Omental fat pad (tissue), 4 donors: ENCODE measurements around the gene SPHK2. TPM values are rescaled to one million over a fixed set of nuclear protein-coding genes. Genes with fewer than 3 reads are reported as not detected.

Experiments used
- ATAC-seq: fragments of 150-250 bp; one replicate; pipeline ENCODE4 v1.9.1; 2016; ENCODE audit warnings: mild to moderate bottlenecking, moderate library complexity; ENCODE audit not compliant: low FRiP score
- DNase-seq: peaks from one replicate; pipeline ENCODE4 v3.0.0-alpha.2; 2019; ENCODE audit warnings: low spot score
- CTCF ChIP-seq, 3 donors: fragments of 450-650 bp; IDR thresholded peaks; one replicate each; pipeline ENCODE4 v1.5.1; 2016 to 2017; ENCODE audit warnings: antibody characterized with exemption in 3 of 3, mild to moderate bottlenecking in 3 of 3, moderate library complexity in 2 of 3
- total RNA-seq, 4 donors: library from RNA; depleted of rRNA; stranded (reverse); fragments of >200 nt; gene quantifications; one replicate each; pipeline ENCODE4 v1.1.0, GENCODE V29; 2016

SPHK2 gene
- total RNA-seq, 4 donors from 2014 or later, result 6.0 to 16.2 (median 9.5) TPM

- no peak for ATAC-seq
- TF ChIP-seq CTCF (IDR thresholded peaks at IDR 0.05), result no peak
- DNase-seq, result no peak
Measured at GRCh38 chr19:48618278-48618915, 909 bp upstream of the SPHK2 start.

- ATAC-seq (no peak), DNase-seq (no peak)
- TF ChIP-seq CTCF (IDR thresholded peaks at IDR 0.05), result no peak
Measured at GRCh38 chr19:48619692-48620585, 633 bp downstream of the SPHK2 start.

GRCh38 chr19:48623556-48624066, 4.3 kb downstream of the SPHK2 start:
- ATAC-seq (no peak), DNase-seq (no peak)
- TF ChIP-seq CTCF (IDR thresholded peaks at IDR 0.05), result no peak

- no peak for TF ChIP-seq CTCF (IDR thresholded peaks at IDR 0.05)
- ATAC-seq (peak; percentile 83), DNase-seq (peak; percentile 92)
Measured at GRCh38 chr19:48624067-48624594, 4.8 kb downstream of the SPHK2 start.

GRCh38 chr19:48624791-48625723, 5.8 kb downstream of the SPHK2 start:
- ATAC-seq, result no peak
- TF ChIP-seq CTCF (IDR thresholded peaks at IDR 0.05), result no peak

GRCh38 chr19:48625891-48626327, 6.6 kb downstream of the SPHK2 start:
- ATAC-seq (no peak), DNase-seq (no peak)
- TF ChIP-seq CTCF (IDR thresholded peaks at IDR 0.05), result no peak

More at GRCh38 chr19:48624791-48625723, 5.8 kb downstream of the SPHK2 start:
- DNase-seq, result no peak
